Endodermal cell (in vitro differentiated cells): ENCODE data around the gene ANKH. TPM values are rescaled to one million over a fixed set of nuclear protein-coding genes. Genes with fewer than 3 reads are reported as not detected.
"Not testable (repeated sequence)": the region's sequence is repeated elsewhere in the genome, so short reads cannot be mapped to it uniquely, and the experiment has no call there.

ENCODE experiments used
- DNase-seq: peaks from one replicate; pipeline ENCODE4 v3.0.0-alpha.2; 2017
- H3K27ac ChIP-seq: 2 replicates; pipeline ENCODE4 v1.5.1; 2013; ENCODE audit warnings: mild to moderate bottlenecking, low read depth, low read length, moderate library complexity
- H3K27me3 ChIP-seq: 2 replicates; pipeline ENCODE4 v1.6.1; 2013; ENCODE audit warnings: mild to moderate bottlenecking, low read length, moderate library complexity; ENCODE audit not compliant: insufficient read depth, control insufficient read depth, poor library complexity, severe bottlenecking
- H3K36me3 ChIP-seq: 2 replicates; pipeline ENCODE4 v1.7.0; 2013; ENCODE audit warnings: mild to moderate bottlenecking, low read length, moderate library complexity; ENCODE audit not compliant: control insufficient read depth, insufficient read depth
- H3K4me1 ChIP-seq: one replicate; pipeline ENCODE4 v1.7.0; 2013; ENCODE audit warnings: low read length; ENCODE audit not compliant: control insufficient read depth, insufficient read depth
- H3K4me3 ChIP-seq: 2 replicates; pipeline ENCODE4 v1.5.1; 2013; ENCODE audit warnings: mild to moderate bottlenecking, low read length, moderate library complexity
- H3K9ac ChIP-seq: 2 replicates; pipeline ENCODE4 v1.6.1; 2013; ENCODE audit warnings: mild to moderate bottlenecking, low read length, moderate library complexity; ENCODE audit not compliant: poor library complexity, severe bottlenecking; ENCODE audit errors: extremely low read depth
- H3K9me3 ChIP-seq: 2 replicates; pipeline ENCODE4 v1.6.1; 2013; ENCODE audit warnings: mild to moderate bottlenecking, low read length, moderate library complexity; ENCODE audit not compliant: control insufficient read depth
- H3K27ac Mint-ChIP-seq: 2 replicates; pipeline ENCODE4 v1.8.0; 2020; ENCODE audit warnings: mixed read lengths
- H3K27me3 Mint-ChIP-seq: 2 replicates; pipeline ENCODE4 v1.8.0; 2021; ENCODE audit warnings: mild to moderate bottlenecking, mixed read lengths; ENCODE audit not compliant: insufficient read depth
- H3K36me3 Mint-ChIP-seq: 2 replicates; pipeline ENCODE4 v1.8.0; 2020; ENCODE audit warnings: low read depth, mixed read lengths
- H3K4me1 Mint-ChIP-seq: 2 replicates; pipeline ENCODE4 v1.8.0; 2020; ENCODE audit warnings: mixed read lengths
- H3K4me3 Mint-ChIP-seq: 2 replicates; pipeline ENCODE4 v1.8.0; 2020; ENCODE audit warnings: mild to moderate bottlenecking, moderate library complexity, mixed read lengths
- H3K9me3 Mint-ChIP-seq: 2 replicates; pipeline ENCODE4 v1.8.0; 2020; ENCODE audit warnings: mild to moderate bottlenecking, mixed read lengths
- CTCF ChIP-seq: fragments of 200-600 bp; sonication (generic); conservative IDR thresholded peaks from 2 replicates; pipeline ENCODE4 v1.5.0; 2021; ENCODE audit warnings: antibody characterized with exemption, mild to moderate bottlenecking
- whole genome bisulfite sequencing, 2 experiments: methylation state at CpG; one replicate each; pipeline versions ENCODE4 v1.1.5 to v1.1.7; 2013; ENCODE audit warnings: missing lambda C conversion rate in 2 of 2, mixed read lengths in 1 of 2; ENCODE audit not compliant: insufficient coverage in 1 of 2, insufficient read length in 1 of 2; 5-methylcytosine and 5-hydroxymethylcytosine counted together
- total RNA-seq, 2 donors: library from RNA; stranded (reverse); fragmentation: NEBNext Ultra II Directional in 1 of 2; extraction: Animal tissue kit (Norgen Biotek cat#: 25700) in 1 of 2; gene quantifications; 2 replicates in 1 of 2; 3 replicates in 1 of 2; pipeline ENCODE4 v1.2.1, GENCODE V29; 2021

ANKH gene
- total RNA-seq, 2 donors from 2014 or later: 26.5 to 43.4 TPM

GRCh38 chr5:14840624-14841023 lies 31.0 kb downstream of the ANKH start:
- Mint-ChIP-seq H3K27me3 (no peaks in the 10 kb centered on the region), H3K9me3 (peaks cover 8% of the 10 kb centered on the region), H3K27ac (no peak overlapping the region), H3K4me3 (no peak overlapping the region), H3K36me3 (peaks cover 3% of the 10 kb centered on the region), H3K4me1 (peaks cover 5% of the 10 kb centered on the region)
- WGBS, 2 experiments: 84 to 91% methylated on average over 2 to 3 of the region's 3 CpGs
- H3K27ac ChIP-seq: no peak overlapping the region
- no peaks in the 10 kb centered on the region for H3K36me3 ChIP-seq
- H3K9me3 ChIP-seq: no peaks in the 10 kb centered on the region
- H3K4me3 ChIP-seq: no peak overlapping the region
- no peak for DNase-seq
- H3K4me1 ChIP-seq: no peaks in the 10 kb centered on the region
- no peak for TF ChIP-seq CTCF
- no peaks in the 10 kb centered on the region for H3K27me3 ChIP-seq
- no peak overlapping the region for H3K9ac ChIP-seq

DNA sequence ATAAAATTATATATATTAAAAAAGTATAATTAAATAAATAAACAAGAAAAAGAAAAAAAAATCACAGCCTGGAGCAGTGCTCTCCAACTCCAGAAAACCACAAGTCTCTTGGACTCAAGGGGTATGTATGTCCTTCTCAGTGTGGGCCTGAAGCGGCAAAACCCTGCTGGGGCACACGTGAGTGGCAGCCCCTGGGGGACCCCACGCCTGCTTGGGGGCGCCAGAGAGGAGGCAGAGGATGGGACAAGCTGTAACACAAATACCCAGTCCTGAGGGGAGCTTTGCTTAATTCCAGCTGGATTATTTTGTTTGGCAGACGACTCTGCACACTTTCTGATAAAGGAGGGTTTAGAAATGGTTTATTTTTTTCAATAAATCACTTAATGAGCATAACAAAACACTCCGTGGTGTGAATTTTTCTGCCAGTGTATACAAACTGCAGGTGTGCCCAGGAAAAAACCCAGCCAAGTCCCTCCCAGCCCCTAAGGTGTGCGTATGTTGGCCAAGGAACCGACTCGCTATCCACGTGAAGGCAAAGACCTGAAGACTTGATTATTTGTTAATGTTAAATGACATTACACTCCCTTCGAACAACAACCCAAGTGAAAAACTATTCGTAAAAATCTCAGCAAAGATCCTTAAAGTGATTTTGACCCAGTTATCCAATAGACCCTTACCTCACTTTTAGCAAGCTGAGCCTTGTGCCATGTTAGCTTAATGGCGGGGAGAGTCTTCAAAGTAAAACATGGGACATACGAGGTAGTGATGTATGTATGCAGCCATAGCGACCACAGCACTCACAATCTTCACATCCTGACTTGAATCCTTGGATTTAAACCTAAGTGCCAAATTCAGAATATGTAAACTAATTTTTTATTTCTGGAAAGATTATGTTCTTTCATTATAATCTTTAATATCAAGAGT lies 32.9 kb downstream of the ANKH start:
- H3K9me3 Mint-ChIP-seq: peaks cover 8% of the 10 kb centered on the region
- no peak overlapping the region for H3K9ac ChIP-seq
- H3K36me3 Mint-ChIP-seq: peaks cover 3% of the 10 kb centered on the region
- H3K27ac Mint-ChIP-seq: no peak overlapping the region
- H3K27me3 ChIP-seq: no peaks in the 10 kb centered on the region
- no peak overlapping the region for H3K27ac ChIP-seq
- no peaks in the 10 kb centered on the region for H3K27me3 Mint-ChIP-seq
- H3K4me3 ChIP-seq: no peak overlapping the region
- no peak for DNase-seq
- no peaks in the 10 kb centered on the region for H3K9me3 ChIP-seq
- peaks cover 15% of the 10 kb centered on the region for H3K4me1 Mint-ChIP-seq
- H3K4me1 ChIP-seq: no peaks in the 10 kb centered on the region
- no peak overlapping the region for H3K4me3 Mint-ChIP-seq
- peak; percentile 42 for TF ChIP-seq CTCF
- WGBS, 2 experiments: 95 to 96% methylated on average over 7 to 15 of the region's 15 CpGs
- no peaks in the 10 kb centered on the region for H3K36me3 ChIP-seq

DNA sequence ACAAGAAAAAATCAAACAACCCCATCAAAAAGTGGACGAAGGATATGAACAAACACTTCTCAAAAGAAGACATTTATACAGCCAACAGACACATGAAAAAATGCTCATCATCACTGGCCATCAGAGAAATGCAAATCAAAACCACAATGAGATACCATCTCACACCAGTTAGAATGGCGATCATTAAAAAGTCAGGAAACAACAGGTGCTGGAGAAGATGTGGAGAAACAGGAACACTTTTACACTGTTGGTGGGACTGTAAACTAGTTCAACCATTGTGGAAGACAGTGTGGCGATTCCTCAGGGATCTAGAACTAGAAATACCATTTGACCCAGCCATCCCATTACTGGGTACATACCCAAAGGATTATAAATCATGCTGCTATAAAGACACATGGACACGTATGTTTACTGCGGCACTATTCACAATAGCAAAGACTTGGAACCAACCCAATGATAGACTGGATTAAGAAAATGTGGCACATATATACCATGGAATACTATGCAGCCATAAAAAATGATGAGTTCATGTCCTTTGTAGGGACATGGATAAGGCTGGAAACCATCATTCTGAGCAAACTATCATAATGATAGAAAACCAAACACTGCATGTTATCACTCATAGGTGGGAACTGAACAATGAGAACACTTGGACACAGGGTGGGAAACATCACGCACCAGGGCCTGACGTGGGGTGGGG lies 34.0 kb downstream of the ANKH start:
- 96 to 100% methylated on average over 2 to 4 of the region's 7 CpGs for WGBS, 2 experiments
- H3K27me3 Mint-ChIP-seq, H3K9me3 Mint-ChIP-seq, H3K4me3 Mint-ChIP-seq, H3K4me1 ChIP-seq, H3K27ac ChIP-seq, H3K27me3 ChIP-seq, H3K36me3 ChIP-seq, H3K36me3 Mint-ChIP-seq, DNase-seq, H3K9me3 ChIP-seq, H3K9ac ChIP-seq, H3K4me3 ChIP-seq, H3K27ac Mint-ChIP-seq: not testable (repeated sequence)
- peaks cover 22% of the 10 kb centered on the region for H3K4me1 Mint-ChIP-seq
